Measurements from ENCODE around the gene CLASP1. TPM values are rescaled to one million over a fixed set of nuclear protein-coding genes. Genes with fewer than 3 reads are reported as not detected.

The CLASP1 gene
- total RNA-seq = 10 to 100 TPM; 30.0 to 64.6 (median 35.1) TPM
- long read RNA-seq, donor 1, partial matches to known transcripts = 5 of 15 reads
- long read RNA-seq, donor 1, other reads (novel, unspliced or antisense) = 10 of 15 reads
- long read RNA-seq, donor 2, partial matches to known transcripts = 1 of 1 reads
- long read RNA-seq, donor 2, other reads (novel, unspliced or antisense) = 0 of 1 reads

DNA sequence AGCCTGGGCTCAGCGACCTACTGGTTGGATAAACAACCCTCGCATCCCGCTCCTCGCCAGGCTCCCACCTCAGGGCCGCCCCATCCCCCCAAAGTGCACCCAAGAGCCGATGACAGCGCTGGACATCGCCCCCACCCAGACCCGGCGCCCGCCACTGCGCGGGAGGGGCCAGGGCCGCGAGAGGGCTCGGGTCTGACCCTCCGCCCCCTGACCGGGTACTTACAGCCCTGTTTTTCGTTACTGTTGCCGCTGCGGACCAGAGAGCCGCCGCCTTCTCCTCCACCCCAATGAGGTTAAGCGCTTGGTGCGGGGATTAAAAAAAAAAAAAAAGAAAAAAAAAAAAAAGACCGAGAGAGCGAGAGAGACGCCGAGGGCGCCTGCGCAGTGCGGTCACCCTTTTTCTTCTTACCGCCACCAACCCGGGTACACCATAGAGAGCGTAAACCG, at the start of gene CLASP1:
Gene CLASP1, minus strand, starts transcription at position 314 of the 447 bp plus-strand sequence. CDS start 43,567 bp downstream, outside the sequence.
- H3K9me3 ChIP-seq = no peaks in the 10 kb centered on the region
- DNase-seq (no peak), ATAC-seq (peak; percentile 41)
- TF ChIP-seq, protein P1, sequence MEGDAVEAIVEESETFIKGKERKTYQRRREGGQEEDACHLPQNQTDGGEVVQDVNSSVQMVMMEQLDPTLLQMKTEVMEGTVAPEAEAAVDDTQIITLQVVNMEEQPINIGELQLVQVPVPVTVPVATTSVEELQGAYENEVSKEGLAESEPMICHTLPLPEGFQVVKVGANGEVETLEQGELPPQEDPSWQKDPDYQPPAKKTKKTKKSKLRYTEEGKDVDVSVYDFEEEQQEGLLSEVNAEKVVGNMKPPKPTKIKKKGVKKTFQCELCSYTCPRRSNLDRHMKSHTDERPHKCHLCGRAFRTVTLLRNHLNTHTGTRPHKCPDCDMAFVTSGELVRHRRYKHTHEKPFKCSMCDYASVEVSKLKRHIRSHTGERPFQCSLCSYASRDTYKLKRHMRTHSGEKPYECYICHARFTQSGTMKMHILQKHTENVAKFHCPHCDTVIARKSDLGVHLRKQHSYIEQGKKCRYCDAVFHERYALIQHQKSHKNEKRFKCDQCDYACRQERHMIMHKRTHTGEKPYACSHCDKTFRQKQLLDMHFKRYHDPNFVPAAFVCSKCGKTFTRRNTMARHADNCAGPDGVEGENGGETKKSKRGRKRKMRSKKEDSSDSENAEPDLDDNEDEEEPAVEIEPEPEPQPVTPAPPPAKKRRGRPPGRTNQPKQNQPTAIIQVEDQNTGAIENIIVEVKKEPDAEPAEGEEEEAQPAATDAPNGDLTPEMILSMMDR (IDR thresholded peaks at IDR 0.05) = no peak
- no peaks in the 10 kb centered on the region for H3K36me3 ChIP-seq (ENCODE audit: low read depth)
- intact Hi-C loops (cut with DNase I, micrococcal nuclease) = loop anchor here in 1 of 2 donors (10.0 kb wide), 1 partner anchor 114 kb away; the partner anchor contains the start of gene RNU4ATAC
- peak within 1 kb of the TSS; percentile 95 for H3K4me3 ChIP-seq
- peaks cover 22% of the 10 kb centered on the region for H3K4me1 ChIP-seq (ENCODE audit: low read depth)

- no peak for DNase-seq
- Histone ChIP-seq H3K4me3 (no peak overlapping the region), H3K4me1 (ENCODE audit: low read depth) (no peaks in the 10 kb centered on the region), H3K9me3 (no peaks in the 10 kb centered on the region), H3K36me3 (ENCODE audit: low read depth) (no peaks in the 10 kb centered on the region)
- TF ChIP-seq, protein P1 (IDR thresholded peaks at IDR 0.05) = no peak
- intact Hi-C loops (cut with DNase I, micrococcal nuclease) = no loop called here
- no peak for ATAC-seq
Observed at GRCh38 chr2:121698318-121698930, 49.2 kb upstream of the CLASP1 start.

GRCh38 chr2:121697108-121697631, 47.9 kb upstream of the CLASP1 start:
- H3K9me3 ChIP-seq = no peaks in the 10 kb centered on the region
- ATAC-seq (no peak), DNase-seq (no peak)
- H3K36me3 ChIP-seq (ENCODE audit: low read depth) = no peaks in the 10 kb centered on the region
- H3K4me1 ChIP-seq (ENCODE audit: low read depth) = no peaks in the 10 kb centered on the region
- intact Hi-C loops (cut with DNase I, micrococcal nuclease) = no loop called here
- TF ChIP-seq, protein P1 (IDR thresholded peaks at IDR 0.05) = no peak
- no peak overlapping the region for H3K4me3 ChIP-seq

DNA sequence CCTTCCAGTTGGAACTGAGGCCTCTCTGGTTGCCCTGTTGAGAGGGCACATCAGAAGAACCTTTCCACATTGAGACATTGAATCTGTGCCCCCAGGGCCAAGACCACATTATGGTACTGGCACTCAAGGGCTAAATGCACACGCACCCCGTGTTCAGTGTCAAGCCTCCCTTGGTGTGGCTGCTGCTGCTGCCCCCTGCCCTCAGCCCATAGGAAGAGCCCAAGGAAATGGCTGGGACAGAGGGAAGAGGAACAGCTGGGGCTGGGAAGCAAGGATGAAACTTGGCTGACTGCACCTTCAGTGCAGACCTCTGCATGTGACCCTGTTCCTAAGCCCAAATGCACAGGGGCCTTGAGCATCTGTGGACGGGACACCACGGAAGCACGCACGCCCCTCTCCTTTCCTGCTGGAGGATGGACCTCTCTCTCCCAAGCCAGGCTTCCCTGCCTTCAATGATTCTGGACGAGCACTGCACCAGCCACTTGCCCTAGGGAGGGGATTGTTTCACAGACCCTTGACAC, 47.2 kb upstream of the CLASP1 start:
- Histone ChIP-seq H3K36me3 (ENCODE audit: low read depth) (no peaks in the 10 kb centered on the region), H3K9me3 (no peaks in the 10 kb centered on the region), H3K4me1 (ENCODE audit: low read depth) (no peaks in the 10 kb centered on the region), H3K4me3 (no peak overlapping the region)
- intact Hi-C loops (cut with DNase I, micrococcal nuclease) = no loop called here
- TF ChIP-seq, protein P1 (IDR thresholded peaks at IDR 0.05) = no peak
- no peak for ATAC-seq
- DNase-seq = no peak

DNA sequence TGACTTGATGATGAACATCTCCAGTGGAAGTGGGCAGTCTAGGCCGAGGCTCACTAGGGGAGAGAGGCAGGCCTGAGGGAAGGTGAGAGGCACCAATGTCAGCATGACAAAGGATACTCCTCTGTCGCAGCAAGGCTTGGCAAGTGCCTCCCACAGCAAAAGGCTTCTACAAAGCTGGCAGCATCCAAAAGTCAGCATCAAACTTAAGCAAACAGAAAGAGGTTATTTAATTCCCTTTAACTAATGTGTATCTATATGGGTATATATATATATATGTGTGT, 45.8 kb upstream of the CLASP1 start:
- TF ChIP-seq, protein P1 (IDR thresholded peaks at IDR 0.05) = no peak
- ATAC-seq = no peak
- intact Hi-C loops (cut with DNase I, micrococcal nuclease) = no loop called here

More for the DNA sequence above, 45.8 kb upstream of the CLASP1 start:
- no peak for DNase-seq
- Histone ChIP-seq H3K36me3 (ENCODE audit: low read depth) (no peaks in the 10 kb centered on the region), H3K9me3 (no peaks in the 10 kb centered on the region), H3K4me3 (no peak overlapping the region), H3K4me1 (ENCODE audit: low read depth) (no peaks in the 10 kb centered on the region)
